HCEC 1CT (cell line): ENCODE data around the gene EXOC6B.

ENCODE experiments used
- DNase-seq: peaks from one replicate; pipeline ENCODE4 v3.0.0-alpha.2; 2017

Gene EXOC6B

GRCh38 chr2:72788756-72789155 lies 37.1 kb downstream of the EXOC6B start:
- peak; percentile 45 for DNase-seq

- DNase-seq, result no peak
Observed at GRCh38 chr2:72785517-72785916, 40.3 kb downstream of the EXOC6B start.

- no peak for DNase-seq
Observed at GRCh38 chr2:72782520-72782919, 43.3 kb downstream of the EXOC6B start.

- peak; percentile 16 for DNase-seq
Observed at GRCh38 chr2:72781480-72781879, 44.4 kb downstream of the EXOC6B start.

GRCh38 chr2:72780477-72780876 lies 45.4 kb downstream of the EXOC6B start:
- DNase-seq, result peak; percentile 27

DNA sequence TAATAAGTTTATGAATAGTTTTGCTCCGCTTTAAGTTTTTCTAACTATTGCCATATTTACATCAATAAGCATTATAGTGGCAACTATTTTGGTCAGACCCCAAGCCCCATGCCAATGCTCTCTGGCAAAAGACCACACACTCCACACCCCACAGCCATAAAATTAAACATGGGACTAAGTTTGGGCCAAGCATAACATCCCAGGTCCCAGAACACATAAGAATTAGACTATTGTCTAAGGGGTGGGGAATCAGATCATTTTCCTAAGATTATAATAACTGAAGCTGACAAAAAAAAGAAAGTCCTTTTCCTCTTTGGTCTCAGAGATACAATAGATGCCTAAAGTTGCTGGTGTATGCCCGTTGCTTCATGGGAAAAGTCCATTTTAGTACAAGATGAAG lies 46.3 kb downstream of the EXOC6B start:
- no peak for DNase-seq

DNA sequence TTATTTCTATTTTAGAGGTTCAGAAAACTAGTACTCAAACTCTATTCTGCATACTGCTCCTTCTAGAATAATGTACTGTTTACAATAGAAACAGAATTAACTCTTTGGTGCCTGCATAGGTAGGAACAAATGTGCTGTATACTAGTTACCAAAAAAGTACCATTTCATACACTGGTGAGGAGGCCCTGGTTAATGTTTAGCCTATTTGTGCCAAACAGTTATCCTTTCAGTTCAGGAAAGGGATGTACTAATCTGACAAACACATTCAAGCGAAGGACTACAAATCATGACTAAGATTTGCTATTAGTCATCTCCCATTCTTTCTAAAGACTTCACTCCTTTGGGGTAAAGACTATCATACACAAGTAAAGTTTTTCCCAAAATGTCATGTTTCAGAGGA lies 47.4 kb downstream of the EXOC6B start:
- peak; percentile 85 for DNase-seq

- DNase-seq, result peak; percentile 56
Observed at GRCh38 chr2:72770879-72771461, 54.9 kb downstream of the EXOC6B start.

GRCh38 chr2:72765997-72766609 lies 59.7 kb downstream of the EXOC6B start:
- no peak for DNase-seq

- no peak for DNase-seq
Observed at GRCh38 chr2:72762276-72762675, 63.6 kb downstream of the EXOC6B start.

DNA sequence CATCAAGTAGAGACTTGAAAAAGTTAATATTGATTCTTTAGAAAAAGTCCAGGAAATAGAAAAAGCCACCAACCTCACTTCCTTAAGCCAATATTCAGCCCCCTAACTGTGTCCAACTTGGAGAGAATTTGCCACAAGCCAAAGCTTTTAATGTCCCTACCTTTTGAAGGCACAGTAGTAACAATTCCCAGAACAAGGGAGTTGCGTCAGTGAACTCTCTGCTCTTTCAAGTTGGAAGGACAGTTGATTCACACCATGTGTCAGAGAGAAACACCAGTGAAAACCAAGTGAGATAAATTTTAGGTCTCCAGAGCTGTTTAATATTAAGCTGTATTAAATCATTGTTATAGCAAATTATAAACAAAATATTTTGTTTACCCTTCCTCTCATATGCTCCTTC lies 66.1 kb downstream of the EXOC6B start:
- no peak for DNase-seq

GRCh38 chr2:72757177-72757775 lies 68.6 kb downstream of the EXOC6B start:
- peak; percentile 14 for DNase-seq

DNA sequence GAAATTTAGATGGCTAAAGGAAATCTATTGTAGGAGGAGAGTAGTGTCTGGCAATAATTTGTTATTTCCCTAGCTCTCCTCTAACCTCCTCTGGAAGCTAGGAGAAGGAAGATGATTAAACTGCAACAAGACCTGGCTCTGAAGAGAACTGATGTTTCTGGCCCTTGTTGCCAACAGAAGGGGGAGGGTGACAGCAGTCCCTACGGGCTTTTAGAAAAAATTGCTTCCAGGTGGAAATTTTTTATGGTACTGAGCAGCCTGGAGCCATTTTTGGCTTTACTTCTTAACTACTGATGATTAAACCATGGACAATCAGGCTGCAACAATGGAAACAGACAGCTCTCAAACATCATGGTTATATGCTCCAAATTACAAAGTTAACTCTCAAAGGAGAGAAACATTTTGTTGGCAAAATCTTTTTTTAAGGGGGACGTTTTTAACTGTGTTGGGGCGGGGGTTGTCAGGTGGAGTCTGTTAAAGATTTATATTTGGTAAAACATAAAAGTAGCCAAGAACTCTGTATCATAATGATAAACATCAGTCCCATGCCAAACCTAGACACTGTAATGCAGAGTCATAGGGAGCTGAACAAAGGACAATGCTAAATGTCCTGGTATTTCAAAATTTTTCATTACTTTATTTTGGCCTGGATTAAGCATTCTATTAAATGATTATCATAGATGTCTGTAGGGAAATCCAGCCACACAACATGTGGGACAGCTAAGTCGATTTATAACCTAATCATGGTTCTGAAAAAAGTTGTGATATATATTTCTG lies 70.0 kb downstream of the EXOC6B start:
- DNase-seq, result no peak

GRCh38 chr2:72754628-72755320 lies 71.1 kb downstream of the EXOC6B start:
- DNase-seq, result no peak

DNA sequence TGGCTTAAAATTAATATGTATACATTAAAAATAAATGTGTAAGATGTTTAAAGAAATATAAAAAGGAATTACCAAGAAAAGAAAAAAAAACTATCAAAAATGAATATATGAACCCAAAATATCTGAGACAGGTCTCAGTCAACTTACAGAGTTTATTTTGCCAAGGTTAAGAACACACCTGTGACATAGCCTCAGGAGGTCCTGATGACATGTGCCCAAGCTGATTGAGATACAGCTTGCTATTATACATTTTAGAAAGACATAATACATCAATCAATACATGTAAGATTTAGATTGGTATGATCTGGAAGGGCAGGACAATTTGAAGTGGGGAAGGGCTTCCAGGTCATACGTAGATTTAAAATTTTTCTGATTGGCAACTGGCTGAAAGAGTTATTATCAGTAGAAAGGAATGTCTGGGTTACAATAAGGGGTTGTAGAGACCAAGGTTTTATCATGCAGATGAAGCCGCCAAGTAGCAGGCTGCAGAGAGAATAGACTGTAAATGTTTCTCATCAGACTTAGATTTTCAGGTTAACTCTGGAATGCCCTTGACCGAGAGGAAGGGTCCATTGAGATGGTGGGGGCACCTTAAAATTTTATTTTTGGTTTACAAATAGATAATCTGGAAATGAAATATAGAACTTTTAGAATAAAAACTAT lies 74.7 kb downstream of the EXOC6B start:
- DNase-seq, result no peak

DNA sequence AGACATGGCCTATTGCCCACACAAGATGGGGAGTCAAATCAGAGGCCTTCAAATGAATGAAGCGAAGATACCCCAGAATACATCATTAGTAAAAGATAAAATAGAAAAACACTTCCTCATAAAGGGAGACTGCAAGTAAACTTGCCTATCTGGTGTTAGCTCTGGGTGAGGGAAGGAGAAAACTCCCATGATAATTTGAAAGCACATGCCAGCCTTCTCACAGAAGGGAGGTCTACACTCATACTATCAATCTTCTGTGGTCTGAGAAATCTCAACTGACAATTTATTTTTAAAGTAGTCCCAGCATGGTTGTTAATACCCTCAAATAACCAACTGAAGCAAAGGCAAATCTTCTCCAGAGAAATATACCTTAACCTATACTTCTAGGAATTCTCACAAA lies 75.4 kb downstream of the EXOC6B start:
- no peak for DNase-seq

GRCh38 chr2:72747344-72747743 lies 78.5 kb downstream of the EXOC6B start:
- no peak for DNase-seq

DNA sequence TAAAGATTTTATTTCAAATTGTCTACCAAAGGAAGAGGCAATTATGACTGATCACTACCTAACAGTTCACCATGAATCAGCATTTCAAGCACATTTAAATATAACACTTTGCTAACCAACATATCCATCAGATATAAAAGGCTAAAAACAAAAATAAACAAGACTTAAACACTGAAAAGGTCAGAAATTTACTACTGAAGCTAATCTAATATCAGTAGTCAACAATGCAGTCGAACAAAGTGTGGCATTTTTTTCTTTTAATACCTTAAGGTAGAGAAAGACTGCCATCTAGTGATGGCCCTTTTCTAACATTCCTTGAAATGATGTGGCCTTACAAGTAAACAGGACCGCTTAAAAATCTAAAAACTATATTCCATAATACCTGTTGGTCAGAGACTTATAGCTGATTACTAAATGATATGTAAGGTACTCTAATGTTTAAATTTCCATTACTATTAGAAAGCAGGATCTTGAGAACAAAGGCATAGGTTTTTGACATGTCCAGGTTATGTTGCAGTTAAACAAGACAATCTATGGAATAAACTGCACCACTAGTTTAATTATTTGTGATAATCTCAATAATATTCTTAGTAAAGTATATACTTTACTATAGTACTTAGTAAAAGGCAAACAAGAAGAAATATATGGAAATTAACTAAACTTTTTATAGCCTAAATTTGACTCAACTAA lies 80.0 kb downstream of the EXOC6B start:
- DNase-seq, result peak; percentile 43

DNA sequence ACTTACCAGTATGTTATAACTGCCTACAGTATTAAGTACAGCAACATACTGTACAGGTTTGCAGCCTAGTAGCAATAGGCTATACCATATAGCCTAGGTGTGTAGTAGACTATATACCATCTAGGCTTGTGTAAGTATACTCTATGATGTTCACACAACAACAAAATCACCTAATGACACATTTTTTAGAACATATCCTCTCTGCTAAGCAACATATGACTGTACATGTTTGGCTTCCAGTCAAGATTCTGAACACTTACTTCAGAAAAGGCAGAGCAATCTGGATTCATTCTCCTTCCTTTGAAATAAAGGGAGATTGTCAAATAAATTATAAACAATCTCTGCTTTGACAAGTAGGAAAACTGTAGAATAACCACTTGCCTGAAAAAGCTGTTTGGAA lies 81.8 kb downstream of the EXOC6B start:
- peak; percentile 40 for DNase-seq

GRCh38 chr2:72743481-72743880 lies 82.4 kb downstream of the EXOC6B start:
- no peak for DNase-seq

- peak; percentile 38 for DNase-seq
Observed at GRCh38 chr2:72738096-72738495, 87.7 kb downstream of the EXOC6B start.

DNA sequence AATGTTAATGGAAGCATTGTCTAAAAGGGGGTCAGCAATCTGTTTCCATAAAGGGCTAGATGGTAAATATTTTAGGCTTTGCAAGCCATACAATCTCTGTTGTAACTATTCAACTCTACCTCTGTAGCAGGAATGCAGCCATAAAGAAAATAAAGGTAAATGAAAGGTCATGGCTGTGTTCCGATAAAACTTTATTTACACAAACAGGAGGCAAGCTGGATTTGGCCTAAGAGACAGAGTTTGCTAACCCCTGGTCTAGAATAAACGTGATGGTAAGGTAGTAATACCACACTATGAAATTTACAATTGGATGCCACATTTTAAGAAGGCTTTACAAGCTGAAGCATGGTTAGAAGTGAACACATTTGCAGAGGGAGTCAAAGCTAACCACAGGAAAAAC lies 91.4 kb downstream of the EXOC6B start:
- DNase-seq, result no peak
